Endothelial cell (in vitro differentiated cells): ENCODE measurements around the gene RBM5. TPM values are rescaled to one million over a fixed set of nuclear protein-coding genes. Genes with fewer than 3 reads are reported as not detected.
A peak's percentile ranks its signal among the peaks of the same experiment; 100 is the strongest.

Source experiments
- DNase-seq: peaks from one replicate; pipeline ENCODE4 v3.0.0; 2021; ENCODE audit warnings: low spot score
- H3K27ac Mint-ChIP-seq: one replicate; pipeline ENCODE4 v1.8.0; 2021; ENCODE audit warnings: mixed read lengths, inconsistent platforms; ENCODE audit not compliant: unreplicated experiment
- H3K27me3 Mint-ChIP-seq: one replicate; pipeline ENCODE4 v1.8.0; 2021; ENCODE audit warnings: mild to moderate bottlenecking, moderate library complexity, mixed read lengths, inconsistent platforms; ENCODE audit not compliant: unreplicated experiment
- H3K36me3 Mint-ChIP-seq: one replicate; pipeline ENCODE4 v1.8.0; 2021; ENCODE audit warnings: mild to moderate bottlenecking, low read depth, mixed read lengths, inconsistent platforms; ENCODE audit not compliant: unreplicated experiment
- H3K4me1 Mint-ChIP-seq: one replicate; pipeline ENCODE4 v1.8.0; 2021; ENCODE audit warnings: mild to moderate bottlenecking, mixed read lengths, inconsistent platforms; ENCODE audit not compliant: unreplicated experiment
- H3K4me3 Mint-ChIP-seq: one replicate; pipeline ENCODE4 v1.8.0; 2021; ENCODE audit warnings: mild to moderate bottlenecking, mixed read lengths, inconsistent platforms; ENCODE audit not compliant: unreplicated experiment
- H3K9me3 Mint-ChIP-seq: one replicate; pipeline ENCODE4 v1.8.0; 2021; ENCODE audit warnings: mixed read lengths, inconsistent platforms; ENCODE audit not compliant: unreplicated experiment
- total RNA-seq: library from RNA; stranded (reverse); fragmentation: NEBNext Ultra II Directional; extraction: Animal tissue kit (Norgen Biotek cat#: 25700); gene quantifications from one replicate; pipeline ENCODE4 v1.2.1, GENCODE V29; 2021; ENCODE audit not compliant: unreplicated experiment
- TF ChIP-seq, protein P1 (sequence below): fragments of 200-600 bp; sonication (generic); IDR thresholded peaks from one replicate; pipeline ENCODE4 v1.5.0; 2021; ENCODE audit warnings: antibody characterized with exemption; ENCODE audit not compliant: unreplicated experiment

The RBM5 gene
- total RNA-seq, 1 donor from 2014 or later = 219 TPM

DNA sequence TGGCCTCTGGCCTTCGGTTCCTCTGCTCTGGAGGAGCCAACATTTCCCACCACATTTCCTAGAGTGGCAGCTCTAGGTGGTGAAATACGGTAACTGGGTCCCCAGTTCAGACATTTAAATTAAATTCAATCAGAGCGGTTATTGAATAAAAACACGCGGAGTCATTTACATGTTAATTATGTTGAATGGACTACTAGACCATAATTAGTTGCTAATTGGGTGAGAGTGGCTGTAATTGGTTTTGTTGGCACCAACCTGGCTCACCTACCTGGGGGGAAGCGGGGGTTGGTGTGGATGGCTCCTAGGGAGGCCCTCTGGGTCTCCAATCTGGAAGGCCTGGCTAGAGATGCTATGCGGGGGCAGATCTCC, 79.1 kb downstream of the RBM5 start:
- TF ChIP-seq, protein P1, sequence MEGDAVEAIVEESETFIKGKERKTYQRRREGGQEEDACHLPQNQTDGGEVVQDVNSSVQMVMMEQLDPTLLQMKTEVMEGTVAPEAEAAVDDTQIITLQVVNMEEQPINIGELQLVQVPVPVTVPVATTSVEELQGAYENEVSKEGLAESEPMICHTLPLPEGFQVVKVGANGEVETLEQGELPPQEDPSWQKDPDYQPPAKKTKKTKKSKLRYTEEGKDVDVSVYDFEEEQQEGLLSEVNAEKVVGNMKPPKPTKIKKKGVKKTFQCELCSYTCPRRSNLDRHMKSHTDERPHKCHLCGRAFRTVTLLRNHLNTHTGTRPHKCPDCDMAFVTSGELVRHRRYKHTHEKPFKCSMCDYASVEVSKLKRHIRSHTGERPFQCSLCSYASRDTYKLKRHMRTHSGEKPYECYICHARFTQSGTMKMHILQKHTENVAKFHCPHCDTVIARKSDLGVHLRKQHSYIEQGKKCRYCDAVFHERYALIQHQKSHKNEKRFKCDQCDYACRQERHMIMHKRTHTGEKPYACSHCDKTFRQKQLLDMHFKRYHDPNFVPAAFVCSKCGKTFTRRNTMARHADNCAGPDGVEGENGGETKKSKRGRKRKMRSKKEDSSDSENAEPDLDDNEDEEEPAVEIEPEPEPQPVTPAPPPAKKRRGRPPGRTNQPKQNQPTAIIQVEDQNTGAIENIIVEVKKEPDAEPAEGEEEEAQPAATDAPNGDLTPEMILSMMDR = no peak
- peak overlapping the region; percentile 38 for H3K27ac Mint-ChIP-seq
- H3K36me3 Mint-ChIP-seq = peaks cover 5% of the 10 kb centered on the region
- no peak overlapping the region for H3K4me3 Mint-ChIP-seq
- H3K9me3 Mint-ChIP-seq = no peaks in the 10 kb centered on the region
- peaks cover 42% of the 10 kb centered on the region for H3K4me1 Mint-ChIP-seq
- DNase-seq = no peak
- peaks cover 4% of the 10 kb centered on the region for H3K27me3 Mint-ChIP-seq

DNA sequence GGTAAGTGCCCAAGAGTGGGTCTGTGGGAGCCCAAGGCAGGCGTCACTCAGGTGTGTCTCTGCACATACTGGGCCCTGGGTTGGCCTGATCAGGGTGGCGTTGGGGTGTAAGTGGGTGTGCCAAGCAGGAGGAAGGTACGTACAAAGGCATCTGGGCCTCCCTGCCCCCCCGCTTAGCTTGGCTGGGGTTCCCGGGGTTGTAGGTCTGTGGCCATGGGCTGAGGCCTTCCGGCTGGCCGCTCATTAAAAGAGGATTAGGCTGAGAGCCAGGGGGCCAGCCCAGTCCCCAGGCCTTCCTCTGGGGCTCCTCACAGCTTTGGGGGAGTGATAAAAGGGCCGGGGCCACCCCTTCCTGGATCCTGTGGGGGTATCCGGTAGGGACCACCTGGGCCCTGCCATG, 79.7 kb downstream of the RBM5 start:
- Mint-ChIP-seq H3K27ac (no peak overlapping the region), H3K4me1 (peaks cover 42% of the 10 kb centered on the region), H3K27me3 (peaks cover 4% of the 10 kb centered on the region), H3K4me3 (no peak overlapping the region), H3K9me3 (no peaks in the 10 kb centered on the region), H3K36me3 (peaks cover 5% of the 10 kb centered on the region)
- DNase-seq = no peak
- TF ChIP-seq, protein P1 = no peak

Other genes starting within 250 kb of the RBM5 start
- gene TRAIP, start 232.4 kb upstream of the RBM5 start, total RNA-seq = 6.2 TPM
- 0.67 TPM for gene CAMKV, start 219.0 kb upstream of the RBM5 start, total RNA-seq
- gene MST1R, start 185.0 kb upstream of the RBM5 start, total RNA-seq = 0.67 TPM
- gene MON1A, start 159.1 kb upstream of the RBM5 start, total RNA-seq = 6.1 TPM
- 76.2 TPM for gene RBM6, start 148.8 kb upstream of the RBM5 start, total RNA-seq
- 21.3 TPM for gene SEMA3F, start 66.4 kb downstream of the RBM5 start, total RNA-seq
- 0.59 TPM for gene GNAT1, start 102.7 kb downstream of the RBM5 start, total RNA-seq
- 0.56 TPM for gene SLC38A3, start 116.4 kb downstream of the RBM5 start, total RNA-seq
- 771 TPM for gene GNAI2, start 147.3 kb downstream of the RBM5 start, total RNA-seq
- 1.7 TPM for gene SEMA3B, start 180.2 kb downstream of the RBM5 start, total RNA-seq
- 0.18 TPM for gene LSMEM2, start 190.2 kb downstream of the RBM5 start, total RNA-seq
- gene IFRD2, start 203.5 kb downstream of the RBM5 start, total RNA-seq = 43.2 TPM
- 12.7 TPM for gene HYAL3, start 210.5 kb downstream of the RBM5 start, total RNA-seq
- gene NAA80, start 210.5 kb downstream of the RBM5 start, total RNA-seq = 17.1 TPM
- gene HYAL1, start 214.7 kb downstream of the RBM5 start, total RNA-seq = 1.6 TPM
- 214 TPM for gene HYAL2, start 233.8 kb downstream of the RBM5 start, total RNA-seq
- 36.4 TPM for gene TUSC2, start 239.3 kb downstream of the RBM5 start, total RNA-seq